Measurements from ENCODE around the gene SLC26A3. TPM values are rescaled to one million over a fixed set of nuclear protein-coding genes. Genes with fewer than 3 reads are reported as not detected.

SLC26A3 gene
- total RNA-seq, 1 experiment from 2014 or later: not detected

DNA sequence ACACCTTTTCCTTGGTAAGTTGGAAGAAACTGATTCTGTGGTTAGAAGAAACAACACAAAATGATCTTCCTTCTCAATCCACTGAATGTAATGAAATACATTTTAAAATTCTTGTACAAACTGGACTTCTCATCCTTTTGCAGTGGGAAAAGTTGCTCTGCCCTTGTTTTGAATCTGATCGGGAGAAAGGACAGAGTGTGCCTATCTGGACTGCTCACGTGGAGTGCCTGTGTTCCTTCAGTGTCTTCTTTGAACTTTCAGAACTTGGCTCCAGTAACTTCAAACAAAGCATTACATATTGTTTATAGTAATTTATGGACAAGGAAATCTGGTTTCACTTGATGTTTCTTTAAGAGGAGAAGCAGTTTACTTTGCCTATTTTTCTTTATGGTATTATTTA is 17.1 kb downstream of the SLC26A3 start:
- Mint-ChIP-seq H3K4me1 (peaks cover 19 to 23% of the 10 kb centered on the region in 2 experiments), H3K9me3 (no peaks in the 10 kb centered on the region), H3K27ac (no peak overlapping the region), H3K36me3 (ENCODE audit: insufficient read depth in 1 of 3, low read depth in 3 of 3) (no peaks in the 10 kb centered on the region), H3K4me3 (no peak overlapping the region), H3K27me3 (ENCODE audit: low read depth) (no peaks in the 10 kb centered on the region)
- no CpG with 5 or more reads among the region's 2 CpGs for WGBS (ENCODE audit: extremely low coverage, insufficient read length, low lambda C conversion rate)
- H3K27me3 ChIP-seq (ENCODE audit: insufficient read depth, low read length): no peaks in the 10 kb centered on the region
- no peak overlapping the region for H3K18ac ChIP-seq (ENCODE audit: insufficient read length, low read depth, low read length)
- no peak overlapping the region for H2BK12ac ChIP-seq (ENCODE audit: insufficient read length, low read depth, low read length)
- H2AFZ ChIP-seq (ENCODE audit: low read length): no peak overlapping the region
- H4K5ac ChIP-seq (ENCODE audit: insufficient read length, low read depth, low read length): no peak overlapping the region
- H3K14ac ChIP-seq (ENCODE audit: insufficient read depth, low read length): no peak overlapping the region
- no peak overlapping the region for H2BK120ac ChIP-seq (ENCODE audit: low read depth, low read length, poor library complexity, severe bottlenecking)
- no peaks in the 10 kb centered on the region for H3K9me3 ChIP-seq (ENCODE audit: control insufficient read depth, low read depth, low read length)
- H3K9ac ChIP-seq (ENCODE audit: extremely low read depth, insufficient read length, low read length): no peak overlapping the region
- H3K27ac ChIP-seq (ENCODE audit: insufficient read length, low read depth, low read length): no peak overlapping the region
- H3T11ph ChIP-seq (ENCODE audit: low read length): no peak overlapping the region
- no peak overlapping the region for H3K4ac ChIP-seq (ENCODE audit: low read depth, low read length)
- H4K91ac ChIP-seq (ENCODE audit: insufficient read length, low read depth, low read length): no peak overlapping the region
- no peak overlapping the region for H3K23ac ChIP-seq (ENCODE audit: insufficient read length, low read depth, low read length)
- no peak for DNase-seq
- H2BK20ac ChIP-seq (ENCODE audit: low read depth, low read length, poor library complexity, severe bottlenecking): no peak overlapping the region
- TF ChIP-seq CTCF (conservative IDR thresholded peaks at IDR 0.05): no peak
- peaks cover 5% of the 10 kb centered on the region; the same call in 1 of the 2 replicates for H3K4me1 ChIP-seq (ENCODE audit: insufficient read depth, low read length)
- no peak overlapping the region for H2AK5ac ChIP-seq (ENCODE audit: insufficient read length, low read length)
- no peaks in the 10 kb centered on the region for H3K23me2 ChIP-seq (ENCODE audit: insufficient read length, low read depth, low read length, poor library complexity, severe bottlenecking)
- H2BK5ac ChIP-seq (ENCODE audit: insufficient read length, low read length): no peak overlapping the region
- H4K20me1 ChIP-seq (ENCODE audit: control insufficient read depth, insufficient read depth, insufficient read length): no peaks in the 10 kb centered on the region
- no peak overlapping the region for H2BK15ac ChIP-seq (ENCODE audit: low read depth, low read length)
- H3K4me2 ChIP-seq (ENCODE audit: insufficient read depth, insufficient read length, low read length): no peak overlapping the region
- no peak overlapping the region for H3K56ac ChIP-seq (ENCODE audit: insufficient read length, low read depth, low read length)
- no peaks in the 10 kb centered on the region for H3K79me1 ChIP-seq (ENCODE audit: insufficient read depth, low read depth, low read length, poor library complexity, severe bottlenecking)
- no peaks in the 10 kb centered on the region for H3K79me2 ChIP-seq (ENCODE audit: insufficient read depth, low read length)
- H4K8ac ChIP-seq (replicated peaks; ENCODE audit: insufficient read length, low read depth, low read length): no peak overlapping the region

Measured in H9 (cell line).